ENCODE results near the gene TTC34.

- no peak for TF ChIP-seq CTCF (IDR thresholded peaks at IDR 0.05)
- no peak for TF ChIP-seq ZFX (IDR thresholded peaks at IDR 0.05; ENCODE audit: borderline replicate concordance)
Observed at GRCh38 chr1:2840036-2840809, 38.7 kb upstream of the TTC34 start.
